PFSK-1 (cell line): ENCODE measurements around the gene CCDC97.

Experiments
- FOXP2 ChIP-seq: optimal IDR thresholded peaks from 2 replicates; pipeline ENCODE3; 2011; ENCODE audit warnings: borderline replicate concordance, control low read depth, inconsistent platforms; ENCODE audit not compliant: insufficient read depth; ENCODE audit errors: extremely low read length, extremely low read depth
- POLR2AphosphoS5 ChIP-seq: IDR thresholded peaks from 2 replicates; pipeline ENCODE4 v1.6.1; 2012; ENCODE audit warnings: low read depth, mild to moderate bottlenecking, control low read depth, low read length, moderate library complexity
- SIN3A ChIP-seq: IDR thresholded peaks from 2 replicates; pipeline ENCODE4 v1.6.1; 2012; ENCODE audit warnings: mild to moderate bottlenecking, low read length, moderate library complexity, borderline replicate concordance; ENCODE audit not compliant: insufficient read depth
- TAF1 ChIP-seq: IDR thresholded peaks from 2 replicates; pipeline ENCODE4 v1.6.1; 2012; ENCODE audit warnings: low read length, control low read depth, borderline replicate concordance; ENCODE audit not compliant: insufficient read depth
- TF ChIP-seq, protein P1 (sequence below), 2 experiments: IDR thresholded peaks; 2 replicates each; pipeline versions ENCODE4 v1.6.1 to v1.8.0; 2011 to 2012; ENCODE audit warnings: low read depth in 2 of 2, low read length in 2 of 2, control low read depth in 1 of 2, inconsistent platforms in 1 of 2, mild to moderate bottlenecking in 1 of 2, moderate library complexity in 1 of 2; ENCODE audit not compliant: insufficient read depth in 1 of 2

DNA sequence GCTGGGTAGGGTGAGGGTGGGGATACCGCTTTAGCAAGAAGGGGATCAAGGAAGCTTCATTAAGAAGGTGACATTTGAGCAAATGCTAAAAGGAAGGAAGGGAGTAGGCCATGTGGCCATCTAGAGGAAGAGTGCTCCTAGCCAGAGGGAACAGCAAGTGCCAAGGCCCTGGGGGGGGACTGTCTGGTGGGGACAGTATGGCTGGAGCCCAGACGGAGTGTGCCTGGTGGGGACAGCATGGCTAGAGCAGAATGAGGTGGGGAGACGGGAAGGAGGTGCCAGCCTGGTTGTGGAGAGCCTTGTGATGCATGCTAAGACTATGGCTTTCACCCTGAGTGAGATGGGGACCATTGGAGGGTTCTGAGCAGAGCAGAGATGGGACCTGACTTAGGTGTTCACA lies 45.8 kb downstream of the CCDC97 start:
- TF ChIP-seq, protein P1, sequence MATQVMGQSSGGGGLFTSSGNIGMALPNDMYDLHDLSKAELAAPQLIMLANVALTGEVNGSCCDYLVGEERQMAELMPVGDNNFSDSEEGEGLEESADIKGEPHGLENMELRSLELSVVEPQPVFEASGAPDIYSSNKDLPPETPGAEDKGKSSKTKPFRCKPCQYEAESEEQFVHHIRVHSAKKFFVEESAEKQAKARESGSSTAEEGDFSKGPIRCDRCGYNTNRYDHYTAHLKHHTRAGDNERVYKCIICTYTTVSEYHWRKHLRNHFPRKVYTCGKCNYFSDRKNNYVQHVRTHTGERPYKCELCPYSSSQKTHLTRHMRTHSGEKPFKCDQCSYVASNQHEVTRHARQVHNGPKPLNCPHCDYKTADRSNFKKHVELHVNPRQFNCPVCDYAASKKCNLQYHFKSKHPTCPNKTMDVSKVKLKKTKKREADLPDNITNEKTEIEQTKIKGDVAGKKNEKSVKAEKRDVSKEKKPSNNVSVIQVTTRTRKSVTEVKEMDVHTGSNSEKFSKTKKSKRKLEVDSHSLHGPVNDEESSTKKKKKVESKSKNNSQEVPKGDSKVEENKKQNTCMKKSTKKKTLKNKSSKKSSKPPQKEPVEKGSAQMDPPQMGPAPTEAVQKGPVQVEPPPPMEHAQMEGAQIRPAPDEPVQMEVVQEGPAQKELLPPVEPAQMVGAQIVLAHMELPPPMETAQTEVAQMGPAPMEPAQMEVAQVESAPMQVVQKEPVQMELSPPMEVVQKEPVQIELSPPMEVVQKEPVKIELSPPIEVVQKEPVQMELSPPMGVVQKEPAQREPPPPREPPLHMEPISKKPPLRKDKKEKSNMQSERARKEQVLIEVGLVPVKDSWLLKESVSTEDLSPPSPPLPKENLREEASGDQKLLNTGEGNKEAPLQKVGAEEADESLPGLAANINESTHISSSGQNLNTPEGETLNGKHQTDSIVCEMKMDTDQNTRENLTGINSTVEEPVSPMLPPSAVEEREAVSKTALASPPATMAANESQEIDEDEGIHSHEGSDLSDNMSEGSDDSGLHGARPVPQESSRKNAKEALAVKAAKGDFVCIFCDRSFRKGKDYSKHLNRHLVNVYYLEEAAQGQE (IDR thresholded peaks at IDR 0.05; ENCODE audit: insufficient read depth in 1 of 2, low read depth in 2 of 2, low read length in 2 of 2): no peak
- no peak for TF ChIP-seq POLR2AphosphoS5
- TF ChIP-seq FOXP2: no peak
- no peak for TF ChIP-seq SIN3A
- TF ChIP-seq TAF1: no peak
